IgD-negative memory B cell (primary cell): ENCODE measurements around the gene SENP2. TPM values are rescaled to one million over a fixed set of nuclear protein-coding genes. Genes with fewer than 3 reads are reported as not detected.
"Not testable (repeated sequence)": the region's sequence is repeated elsewhere in the genome, so short reads cannot be mapped to it uniquely, and the experiment has no call there.

Experiments used
- H3K27ac Mint-ChIP-seq, 3 donors: one replicate each; pipeline ENCODE4 v1.8.0; 2020 to 2022; ENCODE audit warnings: mild to moderate bottlenecking in 3 of 3, mixed read lengths in 3 of 3, moderate library complexity in 1 of 3
- H3K27me3 Mint-ChIP-seq: one replicate; pipeline ENCODE4 v1.8.0; 2021; ENCODE audit warnings: mixed read lengths
- H3K36me3 Mint-ChIP-seq: one replicate; pipeline ENCODE4 v1.8.0; 2020; ENCODE audit warnings: mild to moderate bottlenecking, mixed read lengths
- H3K4me1 Mint-ChIP-seq, 3 donors: one replicate each; pipeline ENCODE4 v1.8.0; 2020 to 2022; ENCODE audit warnings: mixed read lengths in 3 of 3, mild to moderate bottlenecking in 1 of 3
- H3K4me3 Mint-ChIP-seq, 4 donors: one replicate each; pipeline ENCODE4 v1.8.0; 2020 to 2022; ENCODE audit warnings: mild to moderate bottlenecking in 4 of 4, mixed read lengths in 4 of 4, moderate library complexity in 3 of 4
- H3K9me3 Mint-ChIP-seq, 3 donors: one replicate each; pipeline ENCODE4 v1.8.0; 2020 to 2021; ENCODE audit warnings: mixed read lengths in 3 of 3, mild to moderate bottlenecking in 1 of 3
- polyA plus RNA-seq: library from polyadenylated mRNA; unstranded; fragments of 300-500 nt; fragmentation: Illumina TruSeq; gene quantifications from one replicate; pipeline ENCODE4 v1.2.3, GENCODE V29; 2021

Gene SENP2
- polyA plus RNA-seq, 1 donor from 2014 or later: 11.6 TPM

- H3K27me3 Mint-ChIP-seq: peaks cover 11% of the 10 kb centered on the region
- H3K4me1 Mint-ChIP-seq: peaks cover 4 to 8% (median 7%) of the 10 kb centered on the region in 3 donors
- no peak overlapping the region for H3K4me3 Mint-ChIP-seq
- no peaks in the 10 kb centered on the region for H3K36me3 Mint-ChIP-seq
- H3K9me3 Mint-ChIP-seq: peaks cover 0 to 2% (median 0%) of the 10 kb centered on the region in 3 donors
- H3K27ac Mint-ChIP-seq: no peak overlapping the region
Observed at GRCh38 chr3:185561958-185562357, 24.1 kb upstream of the SENP2 start.

- Mint-ChIP-seq H3K4me3 (no peak overlapping the region), H3K36me3 (peaks cover 1% of the 10 kb centered on the region), H3K4me1 (peaks cover 0 to 5% (median 3%) of the 10 kb centered on the region in 3 donors), H3K27ac (no peak overlapping the region), H3K9me3 (peaks cover 7 to 15% (median 11%) of the 10 kb centered on the region in 3 donors), H3K27me3 (peaks cover 1% of the 10 kb centered on the region)
Observed at GRCh38 chr3:185572183-185572582, 13.9 kb upstream of the SENP2 start.

- not testable (repeated sequence) for H3K4me3 Mint-ChIP-seq, H3K27me3 Mint-ChIP-seq, H3K4me1 Mint-ChIP-seq, H3K36me3 Mint-ChIP-seq, H3K27ac Mint-ChIP-seq
- peaks cover 7 to 15% (median 11%) of the 10 kb centered on the region in 3 donors for H3K9me3 Mint-ChIP-seq
Observed at GRCh38 chr3:185575108-185575869, 10.8 kb upstream of the SENP2 start.

- Mint-ChIP-seq H3K36me3 (peaks cover 1% of the 10 kb centered on the region), H3K9me3 (no peaks in the 10 kb centered on the region), H3K4me3 (no peak overlapping the region), H3K27me3 (no peaks in the 10 kb centered on the region), H3K27ac (peak overlapping the region in 2 of 3 donors; percentile 69 to 79), H3K4me1 (peaks cover 9 to 17% (median 16%) of the 10 kb centered on the region in 3 donors)
Observed at GRCh38 chr3:185582236-185582635, 3.9 kb upstream of the SENP2 start.

GRCh38 chr3:185582871-185583270 is 3.2 kb upstream of the SENP2 start:
- Mint-ChIP-seq H3K4me1 (peaks cover 9 to 17% (median 16%) of the 10 kb centered on the region in 3 donors), H3K27me3 (no peaks in the 10 kb centered on the region), H3K9me3 (no peaks in the 10 kb centered on the region), H3K27ac (peak overlapping the region in 2 of 3 donors; percentile 69 to 79), H3K4me3 (peak overlapping the region in 2 of 4 donors; percentile 19 to 72), H3K36me3 (peaks cover 1% of the 10 kb centered on the region)

- H3K9me3 Mint-ChIP-seq: no peaks in the 10 kb centered on the region
- peaks cover 1% of the 10 kb centered on the region for H3K36me3 Mint-ChIP-seq
- peaks cover 9 to 24% (median 23%) of the 10 kb centered on the region in 3 donors for H3K4me1 Mint-ChIP-seq
- peak overlapping the region in 1 of 3 donors; percentile 90 for H3K27ac Mint-ChIP-seq
- H3K27me3 Mint-ChIP-seq: no peaks in the 10 kb centered on the region
- peak overlapping the region in 1 of 4 donors; percentile 28 for H3K4me3 Mint-ChIP-seq
Observed at GRCh38 chr3:185583925-185584324, 2.2 kb upstream of the SENP2 start.

DNA sequence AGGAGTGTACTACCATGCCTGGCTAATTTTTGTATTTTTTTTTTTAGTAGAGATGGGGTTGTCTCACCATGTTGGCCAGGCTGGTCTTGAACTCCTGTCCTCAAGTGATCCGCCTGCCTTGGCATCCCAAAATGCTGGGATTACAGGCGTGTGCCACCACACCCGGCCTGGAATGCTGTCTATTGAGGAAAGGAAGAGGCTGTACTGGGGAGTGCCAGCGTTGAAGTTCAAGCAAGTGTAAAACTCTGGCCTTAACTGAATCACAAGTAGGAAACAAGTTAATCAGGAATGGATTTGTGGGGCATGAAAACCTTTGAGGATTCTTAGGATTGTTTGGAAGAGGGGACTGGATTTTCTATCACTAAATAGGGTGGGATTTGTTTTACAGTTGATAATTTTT is 1.4 kb upstream of the SENP2 start:
- no peaks in the 10 kb centered on the region for H3K9me3 Mint-ChIP-seq
- H3K36me3 Mint-ChIP-seq: peaks cover 1% of the 10 kb centered on the region
- peak overlapping the region in 2 of 3 donors; percentile 74 to 93 for H3K27ac Mint-ChIP-seq
- H3K27me3 Mint-ChIP-seq: no peaks in the 10 kb centered on the region
- peak overlapping the region; percentile 23 to 94 (median 68) for H3K4me3 Mint-ChIP-seq
- H3K4me1 Mint-ChIP-seq: peaks cover 9 to 25% (median 24%) of the 10 kb centered on the region in 3 donors

GRCh38 chr3:185585518-185585858 is 607 bp upstream of the SENP2 start:
- Mint-ChIP-seq H3K36me3 (peaks cover 1% of the 10 kb centered on the region), H3K4me3 (peak overlapping the region; percentile 91 to 94 (median 93)), H3K9me3 (no peaks in the 10 kb centered on the region), H3K4me1 (peaks cover 9 to 25% (median 24%) of the 10 kb centered on the region in 3 donors), H3K27ac (peak overlapping the region; percentile 93 to 96 (median 95)), H3K27me3 (no peaks in the 10 kb centered on the region)

- H3K4me3 Mint-ChIP-seq: peak overlapping the region; percentile 91 to 94 (median 93)
- H3K27ac Mint-ChIP-seq: peak overlapping the region; percentile 93 to 96 (median 95)
- no peaks in the 10 kb centered on the region for H3K9me3 Mint-ChIP-seq
- peaks cover 9 to 25% (median 24%) of the 10 kb centered on the region in 3 donors for H3K4me1 Mint-ChIP-seq
- H3K27me3 Mint-ChIP-seq: no peaks in the 10 kb centered on the region
- peaks cover 3% of the 10 kb centered on the region for H3K36me3 Mint-ChIP-seq
Observed at GRCh38 chr3:185586686-185587039, 568 bp downstream of the SENP2 start.

- Mint-ChIP-seq H3K9me3 (no peaks in the 10 kb centered on the region), H3K4me1 (peaks cover 10 to 14% (median 13%) of the 10 kb centered on the region in 3 donors), H3K27me3 (no peaks in the 10 kb centered on the region), H3K4me3 (no peak overlapping the region), H3K36me3 (peaks cover 4% of the 10 kb centered on the region), H3K27ac (peak overlapping the region in 1 of 3 donors; percentile 27)
Observed at GRCh38 chr3:185594073-185594472, 8.0 kb downstream of the SENP2 start.

- Mint-ChIP-seq H3K4me1 (peaks cover 10 to 14% (median 11%) of the 10 kb centered on the region in 3 donors), H3K4me3 (peak overlapping the region in 3 of 4 donors; percentile 14 to 37 (median 19)), H3K36me3 (peaks cover 7% of the 10 kb centered on the region), H3K27me3 (no peaks in the 10 kb centered on the region), H3K9me3 (no peaks in the 10 kb centered on the region), H3K27ac (peak overlapping the region in 2 of 3 donors; percentile 43 to 96)
Observed at GRCh38 chr3:185595526-185595925, 9.4 kb downstream of the SENP2 start.

DNA sequence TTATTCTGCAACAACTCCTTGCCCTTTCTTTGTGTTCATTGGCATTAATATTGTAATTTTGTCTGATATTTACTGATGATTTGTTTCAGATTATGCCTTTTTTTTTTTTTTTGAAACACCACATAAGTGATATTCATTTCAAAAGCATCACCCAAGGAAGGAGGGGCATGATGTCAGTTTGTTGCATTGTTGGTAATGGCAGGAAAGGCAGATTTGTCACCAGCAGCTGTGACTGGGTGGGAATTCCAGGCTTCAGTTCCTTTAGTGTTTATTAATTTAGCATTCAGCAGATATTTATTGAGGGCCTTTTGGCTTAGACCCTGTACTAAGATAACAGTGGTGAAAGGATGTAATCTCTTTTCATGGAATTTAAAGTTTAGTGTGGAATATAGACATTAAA is 19.5 kb downstream of the SENP2 start:
- Mint-ChIP-seq H3K27me3 (no peaks in the 10 kb centered on the region), H3K4me1 (peaks cover 0 to 6% (median 0%) of the 10 kb centered on the region in 3 donors), H3K36me3 (peaks cover 20% of the 10 kb centered on the region), H3K27ac (peak overlapping the region in 1 of 3 donors; percentile 13), H3K4me3 (no peak overlapping the region), H3K9me3 (no peaks in the 10 kb centered on the region)

GRCh38 chr3:185606196-185606595 is 20.1 kb downstream of the SENP2 start:
- Mint-ChIP-seq H3K4me1 (peaks cover 0 to 6% (median 0%) of the 10 kb centered on the region in 3 donors), H3K36me3 (peaks cover 20% of the 10 kb centered on the region), H3K9me3 (no peaks in the 10 kb centered on the region), H3K4me3 (no peak overlapping the region), H3K27ac (no peak overlapping the region), H3K27me3 (no peaks in the 10 kb centered on the region)

DNA sequence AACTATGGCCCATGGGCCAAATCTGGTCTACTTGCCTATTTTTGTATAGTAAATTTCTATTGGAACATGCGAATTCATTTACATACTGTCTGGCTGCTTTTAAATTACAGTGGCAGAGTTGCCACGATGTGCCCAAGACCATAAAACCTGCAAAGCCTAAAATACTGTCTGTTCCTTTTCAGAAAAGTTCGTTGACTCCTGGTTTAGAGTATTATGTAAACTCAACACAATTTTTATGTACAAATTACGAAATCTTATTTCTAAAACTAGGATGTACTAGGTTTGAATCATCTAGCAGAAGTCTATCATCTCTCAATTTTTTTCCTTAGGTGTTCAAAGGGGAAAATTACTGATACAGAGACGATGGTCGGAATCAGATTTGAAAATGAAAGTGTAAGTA is 26.9 kb downstream of the SENP2 start:
- H3K9me3 Mint-ChIP-seq: no peaks in the 10 kb centered on the region
- H3K27me3 Mint-ChIP-seq: no peaks in the 10 kb centered on the region
- no peaks in the 10 kb centered on the region for H3K4me1 Mint-ChIP-seq
- H3K27ac Mint-ChIP-seq: no peak overlapping the region
- peaks cover 8% of the 10 kb centered on the region for H3K36me3 Mint-ChIP-seq
- peak overlapping the region in 1 of 4 donors; percentile 83 for H3K4me3 Mint-ChIP-seq

- H3K36me3 Mint-ChIP-seq: peaks cover 8% of the 10 kb centered on the region
- H3K27me3 Mint-ChIP-seq: no peaks in the 10 kb centered on the region
- no peaks in the 10 kb centered on the region for H3K9me3 Mint-ChIP-seq
- H3K4me3 Mint-ChIP-seq: no peak overlapping the region
- no peaks in the 10 kb centered on the region for H3K4me1 Mint-ChIP-seq
- H3K27ac Mint-ChIP-seq: peak overlapping the region in 1 of 3 donors; percentile 91
Observed at GRCh38 chr3:185623939-185624665, 38.0 kb downstream of the SENP2 start.
